Aorta (tissue), 5 donors: Measurements from ENCODE around the gene TSPAN13. TPM values are rescaled to one million over a fixed set of nuclear protein-coding genes. Genes with fewer than 3 reads are reported as not detected.
A peak's percentile ranks its signal among the peaks of the same experiment; 100 is the strongest.

Experiments used
- ATAC-seq: fragments of 200-7000 bp; cut with Tn5 transposase; one replicate; pipeline ENCODE4 v1.9.1; 2022; ENCODE audit warnings: moderate library complexity; ENCODE audit not compliant: low FRiP score
- DNase-seq, 2 donors: peaks; one replicate each; pipeline ENCODE4 v3.0.0-alpha.2; 2020
- H3K27ac ChIP-seq, 2 donors: one replicate each; pipeline ENCODE4 v1.5.1; 2013; ENCODE audit warnings: low read length in 2 of 2, mild to moderate bottlenecking in 2 of 2, moderate library complexity in 2 of 2, control low read depth in 1 of 2, inconsistent platforms in 1 of 2, low read depth in 1 of 2
- H3K27me3 ChIP-seq, 2 donors: one replicate each; pipeline ENCODE4 v1.6.1; 2013; ENCODE audit warnings: control low read depth in 1 of 2, low read length in 1 of 2, mild to moderate bottlenecking in 1 of 2, moderate library complexity in 1 of 2; ENCODE audit not compliant: insufficient read depth in 2 of 2, control insufficient read depth in 1 of 2
- H3K36me3 ChIP-seq, 2 donors: one replicate each; pipeline ENCODE4 v1.6.1; 2013; ENCODE audit warnings: control low read depth in 1 of 2, low read length in 1 of 2, mild to moderate bottlenecking in 1 of 2; ENCODE audit not compliant: insufficient read depth in 2 of 2, control insufficient read depth in 1 of 2
- H3K4me1 ChIP-seq, 2 donors: one replicate each; pipeline ENCODE4 v1.6.1; 2013; ENCODE audit warnings: low read length in 2 of 2, control low read depth in 1 of 2, mild to moderate bottlenecking in 1 of 2, moderate library complexity in 1 of 2; ENCODE audit not compliant: insufficient read depth in 2 of 2, control insufficient read depth in 1 of 2
- H3K4me3 ChIP-seq, 2 donors: one replicate each; pipeline ENCODE4 v1.5.1; 2013; ENCODE audit warnings: low read length in 2 of 2, control low read depth in 1 of 2, mild to moderate bottlenecking in 1 of 2
- H3K9me3 ChIP-seq: one replicate; pipeline ENCODE4 v1.6.1; 2013; ENCODE audit warnings: mild to moderate bottlenecking, low read length; ENCODE audit not compliant: control insufficient read depth
- WGBS, 2 donors: extraction: QIAGEN DNeasy Blood & Tissue Kit; methylation state at CpG; one replicate each; pipeline ENCODE4 v1.1.7; 2013; 5-methylcytosine and 5-hydroxymethylcytosine counted together
- intact Hi-C, 2 donors: fragments of 100-400 bp; cut with DNase I; formaldehyde crosslinking; loops; one replicate each; pipeline versions ENCODE4 v1.14.2 to v1.15.0; 2022
- polyA plus RNA-seq, 2 donors: library from polyadenylated mRNA; stranded (reverse); fragments of 200-250 nt; gene quantifications; one replicate each; pipeline ENCODE4 v1.2.3, GENCODE V29; 2013
- total RNA-seq, 2 donors: library from RNA; stranded (reverse); fragmentation: NEBNext Ultra II Directional; extraction: Animal tissue kit (Norgen Biotek cat#: 25700); gene quantifications; one replicate each; pipeline ENCODE4 v1.2.1, GENCODE V29; 2021
- donor health status: healthy with polysubstance abuse.
- donor health status: Bipolar disorder and iron deficiency.
- donor health status: DM: no; HTN: no; CAD: no.
- donor health status: DM: no; HTN: no; CAD: no.
- donor health status: DM: yes; HTN: yes; CAD: no.

Gene TSPAN13
- total and polyA plus RNA-seq, 4 donors = 1.5 to 20.9 (median 8.2) TPM

DNA sequence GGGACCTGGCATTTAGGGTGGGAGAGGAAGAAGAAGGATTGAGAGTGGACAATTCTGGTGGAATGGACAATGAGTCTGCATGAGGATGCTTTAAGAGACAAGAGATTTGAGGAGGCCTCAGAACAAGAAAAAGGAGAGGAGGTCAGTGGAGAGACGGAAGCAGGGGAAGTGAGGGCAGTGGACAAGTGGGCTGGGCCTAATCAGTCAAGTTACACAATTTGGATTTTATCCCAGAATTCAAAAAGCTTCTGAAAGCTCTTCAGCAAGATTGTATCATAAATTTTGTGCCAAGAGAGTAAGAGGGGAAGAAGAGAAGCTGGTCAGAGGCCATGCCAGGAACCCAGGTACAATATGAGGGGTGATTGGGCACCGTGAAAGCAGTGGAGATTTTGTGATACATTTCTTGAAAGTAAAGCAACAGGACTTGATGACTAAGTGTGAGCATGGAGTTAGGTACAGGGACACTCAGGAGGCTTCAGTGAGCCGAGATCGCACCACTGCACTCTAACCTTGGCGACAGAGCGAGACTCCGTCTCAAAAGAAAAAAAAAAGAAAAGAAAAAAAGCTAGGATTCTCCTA, 19.3 kb upstream of the TSPAN13 start:
- intact Hi-C loops = no loop called here
- H3K36me3 ChIP-seq = no peaks in the 10 kb centered on the region
- no peak for ATAC-seq
- H3K4me1 ChIP-seq = no peaks in the 10 kb centered on the region
- no peak for DNase-seq
- no peaks in the 10 kb centered on the region for H3K9me3 ChIP-seq
- no peaks in the 10 kb centered on the region for H3K27me3 ChIP-seq
- no peak overlapping the region for H3K4me3 ChIP-seq
- 95 to 96% methylated on average over 7 of the region's 7 CpGs for WGBS, 2 donors
- H3K27ac ChIP-seq = no peak overlapping the region

- DNase-seq (no peak), ATAC-seq (no peak)
- Histone ChIP-seq H3K4me3 (no peak overlapping the region), H3K27ac (no peak overlapping the region), H3K9me3 (no peaks in the 10 kb centered on the region), H3K27me3 (no peaks in the 10 kb centered on the region), H3K36me3 (no peaks in the 10 kb centered on the region), H3K4me1 (no peaks in the 10 kb centered on the region)
- intact Hi-C loops = no loop called here
- 88 to 91% methylated on average over 4 of the region's 4 CpGs for WGBS, 2 donors
Observed at GRCh38 chr7:16735020-16735419, 18.5 kb upstream of the TSPAN13 start.

- DNase-seq = no peak
Observed at GRCh38 chr7:16738011-16738688, 15.4 kb upstream of the TSPAN13 start.

DNA sequence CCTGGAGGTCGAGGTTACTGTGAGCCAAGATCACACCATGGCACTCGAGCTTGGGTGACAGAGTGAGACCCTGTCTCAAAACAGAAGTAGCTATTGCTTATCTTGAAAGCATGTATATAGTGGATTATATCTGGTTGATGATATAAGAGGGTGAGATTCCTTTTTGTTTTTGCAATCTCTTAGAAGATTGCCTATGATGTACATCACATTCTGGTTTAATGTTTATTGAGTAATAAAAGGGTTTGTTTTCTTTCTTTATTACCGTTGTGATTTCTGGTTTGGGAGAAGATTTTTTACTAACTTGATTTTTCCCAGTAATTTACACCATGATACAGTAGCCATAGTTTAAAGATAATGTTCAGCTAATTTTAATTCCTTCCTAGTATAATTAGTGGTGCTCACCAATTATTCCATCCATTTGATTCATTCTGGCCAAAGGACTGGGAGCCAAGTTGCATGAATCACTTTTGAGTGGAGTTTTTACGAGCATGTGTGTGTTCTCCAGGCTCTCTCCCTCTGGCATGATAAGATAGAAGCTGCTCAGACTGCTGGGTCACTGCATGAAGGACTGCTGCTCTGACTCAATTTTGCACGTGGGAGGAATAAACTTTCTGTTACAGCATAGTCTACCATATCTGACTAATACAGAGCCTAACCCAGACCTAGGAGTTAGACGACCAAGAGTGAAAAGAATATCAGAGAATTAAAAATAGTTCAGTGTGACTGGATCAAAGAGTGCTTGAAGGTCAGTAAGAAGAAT, 13.5 kb upstream of the TSPAN13 start:
- Histone ChIP-seq H3K27ac (no peak overlapping the region), H3K4me3 (no peak overlapping the region), H3K9me3 (no peaks in the 10 kb centered on the region), H3K4me1 (no peaks in the 10 kb centered on the region), H3K27me3 (no peaks in the 10 kb centered on the region), H3K36me3 (no peaks in the 10 kb centered on the region)
- DNase-seq (no peak), ATAC-seq (peak; percentile 83)
- intact Hi-C loops = no loop called here
- WGBS, 2 donors = 39 to 47% methylated on average over 6 of the region's 6 CpGs

More at GRCh38 chr7:16738011-16738688, 15.4 kb upstream of the TSPAN13 start:
- H3K27me3 ChIP-seq = no peaks in the 10 kb centered on the region
- WGBS, 2 donors = 90 to 96% methylated on average over 5 of the region's 5 CpGs
- H3K36me3 ChIP-seq = no peaks in the 10 kb centered on the region
- no peak for ATAC-seq
- no peak overlapping the region for H3K4me3 ChIP-seq
- no peaks in the 10 kb centered on the region for H3K4me1 ChIP-seq
- intact Hi-C loops = no loop called here
- H3K27ac ChIP-seq = no peak overlapping the region
- H3K9me3 ChIP-seq = no peaks in the 10 kb centered on the region

DNA sequence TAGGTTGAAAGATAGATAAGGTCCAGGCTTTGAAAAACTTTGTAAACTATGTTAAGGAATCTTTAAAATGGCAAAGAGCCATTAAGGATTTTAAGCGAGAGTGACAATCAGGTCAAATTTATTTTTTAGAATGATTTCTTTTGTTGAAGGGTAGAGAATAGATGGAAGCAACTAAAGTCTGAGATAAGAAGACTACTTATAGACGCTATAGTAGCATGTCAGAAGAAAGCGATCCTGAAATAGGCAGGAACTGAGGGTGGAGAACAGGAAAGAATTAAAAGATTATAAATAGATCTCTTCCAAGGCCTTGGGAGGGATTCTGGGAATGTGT, 13.0 kb upstream of the TSPAN13 start:
- DNase-seq = no peak
- H3K27ac ChIP-seq = no peak overlapping the region
- no peaks in the 10 kb centered on the region for H3K9me3 ChIP-seq
- H3K4me1 ChIP-seq = no peaks in the 10 kb centered on the region
- H3K27me3 ChIP-seq = no peaks in the 10 kb centered on the region
- intact Hi-C loops = no loop called here
- ATAC-seq = no peak
- H3K36me3 ChIP-seq = no peaks in the 10 kb centered on the region
- 79 to 81% methylated on average over 3 of the region's 3 CpGs for WGBS, 2 donors
- H3K4me3 ChIP-seq = no peak overlapping the region

DNA sequence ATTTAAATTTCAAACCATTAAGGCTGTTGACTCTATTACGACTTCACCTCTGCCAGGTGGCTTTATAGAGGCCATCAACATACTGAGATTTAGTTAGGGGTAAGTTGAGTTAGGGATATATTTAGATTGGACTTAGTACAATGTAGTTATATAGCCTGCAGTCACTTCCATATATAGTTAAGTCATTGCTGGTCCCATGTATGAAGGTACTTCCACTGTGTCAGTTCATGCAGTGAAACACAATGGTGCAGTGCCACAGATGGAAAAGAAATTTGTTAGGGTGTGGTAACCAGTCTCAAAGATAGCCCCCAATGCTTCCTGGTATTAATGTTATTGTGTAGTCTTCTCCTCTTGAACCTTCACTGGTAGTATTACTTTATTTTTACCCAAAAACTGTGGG, 12.6 kb upstream of the TSPAN13 start:
- DNase-seq = no peak
- Histone ChIP-seq H3K4me3 (no peak overlapping the region), H3K36me3 (no peaks in the 10 kb centered on the region), H3K9me3 (no peaks in the 10 kb centered on the region), H3K4me1 (no peaks in the 10 kb centered on the region), H3K27me3 (no peaks in the 10 kb centered on the region), H3K27ac (no peak overlapping the region)
- 91 to 96% methylated on average over 1 of the region's 1 CpG for WGBS, 2 donors
- ATAC-seq = no peak
- intact Hi-C loops = no loop called here

- WGBS, 2 donors = 100% methylated on average over 1 of the region's 1 CpG
- no peak for DNase-seq
- intact Hi-C loops = no loop called here
- Histone ChIP-seq H3K27me3 (no peaks in the 10 kb centered on the region), H3K4me1 (no peaks in the 10 kb centered on the region), H3K36me3 (no peaks in the 10 kb centered on the region), H3K27ac (no peak overlapping the region), H3K4me3 (no peak overlapping the region), H3K9me3 (no peaks in the 10 kb centered on the region)
- ATAC-seq = no peak
Observed at GRCh38 chr7:16741676-16742075, 11.9 kb upstream of the TSPAN13 start.

- no peak overlapping the region for H3K4me3 ChIP-seq
- H3K27ac ChIP-seq = no peak overlapping the region
- H3K4me1 ChIP-seq = no peaks in the 10 kb centered on the region
- H3K36me3 ChIP-seq = no peaks in the 10 kb centered on the region
- WGBS, 2 donors = 65 to 98% methylated on average over 3 of the region's 3 CpGs
- intact Hi-C loops = no loop called here
- no peaks in the 10 kb centered on the region for H3K27me3 ChIP-seq
- ATAC-seq (no peak), DNase-seq (no peak)
- H3K9me3 ChIP-seq = no peaks in the 10 kb centered on the region
Observed at GRCh38 chr7:16742547-16742946, 11.0 kb upstream of the TSPAN13 start.

GRCh38 chr7:16743236-16743635, 10.3 kb upstream of the TSPAN13 start:
- Histone ChIP-seq H3K27ac (no peak overlapping the region), H3K4me3 (no peak overlapping the region), H3K9me3 (no peaks in the 10 kb centered on the region), H3K4me1 (no peaks in the 10 kb centered on the region), H3K27me3 (no peaks in the 10 kb centered on the region), H3K36me3 (no peaks in the 10 kb centered on the region)
- 55 to 56% methylated on average over 4 of the region's 4 CpGs for WGBS, 2 donors
- DNase-seq = no peak
- intact Hi-C loops = no loop called here
- no peak for ATAC-seq
